H1 (cell line): ENCODE data around the gene TMEM63A. TPM values are rescaled to one million over a fixed set of nuclear protein-coding genes. Genes with fewer than 3 reads are reported as not detected.

ENCODE experiments used
- CTCF ChIA-PET: fragments of 300-600 bp; sonication (Branson Sonifier 250); formaldehyde crosslinking; loops from one replicate; lab custom pipeline; 2021; ENCODE audit not compliant: partially characterized antibody; lab: Charles Lee
- POLR2A ChIA-PET: fragments of 300-600 bp; sonication (Branson Sonifier 250); formaldehyde crosslinking; loops from one replicate; lab custom pipeline; 2021; ENCODE audit warnings: inconsistent platforms; ENCODE audit not compliant: partially characterized antibody; lab: Charles Lee
- DNase-seq, 2 experiments: peaks; one replicate each; pipeline versions ENCODE4 v3.0.0 to v3.0.0-alpha.2; 2010 to 2022; ENCODE audit warnings: low spot score in 2 of 2, low read depth in 1 of 2, mixed read lengths in 1 of 2
- FAIRE-seq: peaks from 2 replicates; lab custom pipeline; 2011; peaks lifted over from hg19 to GRCh38; lab: Jason Lieb, UNC
- H2AFZ ChIP-seq: 2 replicates; pipeline ENCODE4 v1.8.1; 2012; ENCODE audit warnings: low read length, inconsistent platforms
- H2AK5ac ChIP-seq: 2 replicates; pipeline ENCODE4 v1.6.1; 2013; ENCODE audit warnings: low read depth, low read length
- H2BK120ac ChIP-seq: replicated peaks from 2 replicates; pipeline ENCODE3; 2013; ENCODE audit warnings: low read depth, low read length, inconsistent platforms
- H2BK12ac ChIP-seq: 2 replicates; pipeline ENCODE4 v1.6.1; 2013; ENCODE audit warnings: low read depth, low read length
- H2BK15ac ChIP-seq: 2 replicates; pipeline ENCODE4 v1.6.1; 2013; ENCODE audit warnings: low read length
- H2BK20ac ChIP-seq: 2 replicates; pipeline ENCODE4 v1.6.1; 2013; ENCODE audit warnings: low read length
- H2BK5ac ChIP-seq: 2 replicates; pipeline ENCODE4 v1.6.1; 2013; ENCODE audit warnings: low read depth, low read length
- H3K14ac ChIP-seq: 2 replicates; pipeline ENCODE4 v1.6.1; 2013; ENCODE audit warnings: inconsistent platforms; ENCODE audit not compliant: insufficient read length
- H3K18ac ChIP-seq: 2 replicates; pipeline ENCODE4 v1.6.1; 2013; ENCODE audit warnings: low read length; ENCODE audit errors: extremely low read depth
- H3K23ac ChIP-seq: 2 replicates; pipeline ENCODE4 v1.6.1; 2013; ENCODE audit warnings: inconsistent platforms; ENCODE audit not compliant: insufficient read length
- H3K23me2 ChIP-seq: 2 replicates; pipeline ENCODE4 v1.6.1; 2013; ENCODE audit warnings: low read depth, low read length
- H3K27ac ChIP-seq: 2 replicates; pipeline ENCODE4 v1.6.1; 2011; ENCODE audit warnings: low read depth, low read length, inconsistent platforms
- H3K27me3 ChIP-seq, 4 experiments: replicated peaks in 1 of 4; 1 replicate in 1 of 4; 2 replicates in 3 of 4; pipeline versions ENCODE4 v1.6.1 to v1.8.1; 2011 to 2013; ENCODE audit warnings: low read length in 3 of 4, mild to moderate bottlenecking in 3 of 4, inconsistent platforms in 2 of 4, mixed read lengths in 2 of 4, moderate library complexity in 1 of 4; ENCODE audit not compliant: control insufficient read depth in 3 of 4, insufficient read depth in 3 of 4; ENCODE audit errors: extremely low read depth in 1 of 4
- H3K36me3 ChIP-seq, 4 experiments: 2 replicates each; pipeline versions ENCODE4 v1.6.1 to v1.8.1; 2011 to 2013; ENCODE audit warnings: mild to moderate bottlenecking in 4 of 4, low read length in 3 of 4, moderate library complexity in 2 of 4, control low read depth in 1 of 4, inconsistent platforms in 1 of 4; ENCODE audit not compliant: insufficient read depth in 4 of 4, control insufficient read depth in 2 of 4
- H3K4ac ChIP-seq: replicated peaks from 2 replicates; pipeline ENCODE3; 2013; ENCODE audit warnings: low read length, low read depth, mixed read lengths, inconsistent platforms; ENCODE audit not compliant: insufficient read length
- H3K4me1 ChIP-seq, 4 experiments: replicated peaks in 1 of 4; 1 replicate in 1 of 4; 2 replicates in 3 of 4; pipeline versions ENCODE4 v1.6.1 to v1.8.1; 2011 to 2013; ENCODE audit warnings: low read length in 3 of 4, inconsistent platforms in 2 of 4, mixed read lengths in 1 of 4; ENCODE audit not compliant: insufficient read depth in 4 of 4, control insufficient read depth in 3 of 4
- H3K4me2 ChIP-seq, 2 experiments: 2 replicates each; pipeline versions ENCODE4 v1.6.1 to v1.8.1; 2011 to 2013; ENCODE audit warnings: low read depth in 2 of 2, low read length in 2 of 2, control low read depth in 1 of 2, inconsistent platforms in 1 of 2, mild to moderate bottlenecking in 1 of 2; ENCODE audit not compliant: insufficient read depth in 1 of 2
- H3K4me3 ChIP-seq, 4 experiments: fragments of 200-600, 300-600 bp in 1 of 4; sonication (generic), shearing (Covaris generic), sonication (Bioruptor Twin) in 1 of 4; 2 replicates each; pipeline versions ENCODE4 v1.5.1 to v1.8.1; 2011 to 2016; ENCODE audit warnings: low read length in 4 of 4, low read depth in 3 of 4, control low read depth in 2 of 4, inconsistent platforms in 2 of 4, mild to moderate bottlenecking in 2 of 4, mixed read lengths in 1 of 4, moderate library complexity in 1 of 4; ENCODE audit not compliant: insufficient read depth in 2 of 4; ENCODE audit errors: extremely low read depth in 1 of 4
- H3K56ac ChIP-seq: replicated peaks from 2 replicates; pipeline ENCODE3; 2013; ENCODE audit warnings: low read depth, mild to moderate bottlenecking, mixed read lengths, low read length, inconsistent platforms; ENCODE audit not compliant: insufficient read length
- H3K79me1 ChIP-seq: 2 replicates; pipeline ENCODE4 v1.6.1; 2013; ENCODE audit warnings: low read depth, low read length, control low read depth
- H3K79me2 ChIP-seq, 2 experiments: 2 replicates each; pipeline versions ENCODE4 v1.6.1 to v1.8.1; 2012 to 2013; ENCODE audit warnings: low read length in 2 of 2, mild to moderate bottlenecking in 2 of 2, inconsistent platforms in 1 of 2; ENCODE audit not compliant: insufficient read depth in 2 of 2, control insufficient read depth in 1 of 2
- H3K9ac ChIP-seq, 4 experiments: replicated peaks in 1 of 4; 1 replicate in 1 of 4; 2 replicates in 3 of 4; pipeline versions ENCODE4 v1.6.1 to v1.8.1; 2011 to 2013; ENCODE audit warnings: low read depth in 3 of 4, low read length in 3 of 4, control low read depth in 2 of 4, mild to moderate bottlenecking in 2 of 4, moderate library complexity in 2 of 4, inconsistent platforms in 1 of 4; ENCODE audit errors: extremely low read depth in 1 of 4
- H3K9me3 ChIP-seq, 2 experiments: 2 replicates each; pipeline versions ENCODE4 v1.6.1 to v1.8.1; 2012 to 2013; ENCODE audit warnings: mild to moderate bottlenecking in 2 of 2, moderate library complexity in 2 of 2, control low read depth in 1 of 2, inconsistent platforms in 1 of 2, low read depth in 1 of 2, low read length in 1 of 2, mixed read lengths in 1 of 2; ENCODE audit not compliant: insufficient read depth in 2 of 2
- H4K20me1 ChIP-seq, 2 experiments: replicated peaks in 1 of 2; 2 replicates each; pipeline versions ENCODE3 to v1.8.1; 2011 to 2013; ENCODE audit warnings: inconsistent platforms in 2 of 2, low read length in 2 of 2, mild to moderate bottlenecking in 1 of 2; ENCODE audit not compliant: insufficient read depth in 2 of 2, control insufficient read depth in 1 of 2
- H4K5ac ChIP-seq: 2 replicates; pipeline ENCODE4 v1.6.1; 2013; ENCODE audit warnings: low read length, low read depth, mixed read lengths, inconsistent platforms; ENCODE audit not compliant: insufficient read length
- H4K8ac ChIP-seq: 2 replicates; pipeline ENCODE4 v1.8.0; 2013; ENCODE audit warnings: mild to moderate bottlenecking, moderate library complexity, low read length, inconsistent platforms; ENCODE audit not compliant: insufficient read depth; ENCODE audit errors: extremely low read depth
- H4K91ac ChIP-seq: replicated peaks from 2 replicates; pipeline ENCODE3; 2013; ENCODE audit warnings: low read length, mixed read lengths, inconsistent platforms; ENCODE audit not compliant: insufficient read length
- JUND ChIP-seq: IDR thresholded peaks from 2 replicates; pipeline ENCODE4 v1.6.1; 2011; ENCODE audit warnings: mild to moderate bottlenecking, improper control_type of control experiment, low read length
- KDM5A ChIP-seq: fragments of 200-600 bp; IDR thresholded peaks from 2 replicates; pipeline ENCODE4 v1.7.1; 2012; ENCODE audit warnings: mild to moderate bottlenecking, low read length, inconsistent platforms, mixed read lengths
- MAFK ChIP-seq: IDR thresholded peaks from 2 replicates; pipeline ENCODE4 v1.6.1; 2012; ENCODE audit warnings: low read depth, mild to moderate bottlenecking, improper control_type of control experiment, low read length
- TCF12 ChIP-seq: IDR thresholded peaks from 2 replicates; pipeline ENCODE4 v1.6.1; 2011; ENCODE audit warnings: low read depth, mild to moderate bottlenecking, low read length
- WGBS, 2 experiments: shearing (Covaris generic) in 1 of 2; methylation state at CpG; one replicate each; pipeline versions ENCODE4 v1.1.6 to v1.1.7; 2013 to 2015; ENCODE audit warnings: low lambda C conversion rate in 2 of 2, mixed read lengths in 2 of 2, inconsistent platforms in 1 of 2, low coverage in 1 of 2, missing lambda C conversion rate in 1 of 2; ENCODE audit not compliant: insufficient replicate concordance in 2 of 2, insufficient coverage in 1 of 2, insufficient read length in 1 of 2; ENCODE audit errors: extremely low coverage in 1 of 2, missing lambda C conversion rate in 1 of 2; 5-methylcytosine and 5-hydroxymethylcytosine counted together
- polyA plus RNA-seq, 7 experiments: library from polyadenylated mRNA; depleted of rRNA in 3 of 7; stranded (reverse) in 5 of 7; unstranded in 2 of 7; fragments of >200 nt in 5 of 7; fragments of 200-250 nt in 2 of 7; gene quantifications; 1 replicate in 5 of 7; 2 replicates in 1 of 7; 4 replicates in 1 of 7; pipeline versions ENCODE4 v1.2.1 to v1.2.3, GENCODE V29; 2011 to 2013; ENCODE audit warnings: missing spikeins in 2 of 7, mixed read lengths in 2 of 7
- total RNA-seq: library from RNA; stranded (reverse); fragmentation: NEBNext Ultra II Directional; extraction: Animal tissue kit (Norgen Biotek cat#: 25700); gene quantifications from 2 replicates; pipeline ENCODE4 v1.2.1, GENCODE V29; 2021

The TMEM63A gene
- total and polyA plus RNA-seq, 2 of the 8 experiments (the other 6 are each of a cell fraction or from before 2014, with no cell fraction given): 26.1 to 55.4 TPM

DNA sequence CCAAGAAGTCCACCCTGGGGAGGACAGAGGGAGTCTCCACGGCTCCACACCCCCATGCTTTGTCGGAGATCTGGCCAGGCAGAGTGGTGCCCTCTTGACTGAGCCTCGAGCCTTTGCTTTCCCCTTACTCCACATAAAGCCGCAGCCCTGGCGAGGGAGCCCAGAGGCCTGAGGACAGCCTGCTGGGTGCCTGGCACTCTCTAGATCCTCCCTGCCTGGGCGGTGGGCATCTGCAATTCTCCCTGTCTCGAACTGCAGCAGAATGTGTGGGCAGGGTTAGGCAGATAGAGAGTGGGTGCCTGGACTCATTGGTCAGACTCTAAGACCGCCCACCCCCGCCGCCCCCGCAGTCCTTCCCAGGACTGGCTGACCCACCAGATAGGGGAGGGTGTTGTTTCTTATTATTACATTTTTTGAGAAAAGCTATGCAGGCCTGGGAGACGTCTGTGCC, 58.3 kb downstream of the TMEM63A start:
- Histone ChIP-seq H2BK15ac (no peak overlapping the region), H3K18ac (0 out of 2 replicates have a peak overlapping the region, but pooled peaks have one; percentile 57), H2BK5ac (0 out of 2 replicates have a peak overlapping the region, but pooled peaks have one; percentile 16), H2BK20ac (no peak overlapping the region), H3K36me3 (peaks cover 0 to under 1% (median 0%) of the 10 kb centered on the region in 4 experiments; a peak in 2 of 8 replicates), H2BK120ac (no peak overlapping the region), H4K20me1 (peaks cover 2 to 9% of the 10 kb centered on the region in 2 experiments), H2BK12ac (no peak overlapping the region), H2AFZ (no peak overlapping the region), H3K56ac (no peak overlapping the region), H3K23ac (no peak overlapping the region), H4K5ac (no peak overlapping the region), H3K79me2 (peaks cover 0 to 6% of the 10 kb centered on the region in 2 experiments; a peak in 1 of 4 replicates), H3K14ac (no peak overlapping the region), H4K8ac (no peak overlapping the region), H3K9ac (no peak overlapping the region), H3K27me3 (no peaks in the 10 kb centered on the region), H3K4ac (no peak overlapping the region), H3K27ac (peak overlapping the region; percentile 34; the same call in 1 of the 2 replicates), H3K4me1 (peaks cover 6 to 17% (median 11%) of the 10 kb centered on the region in 4 experiments; a peak in 6 of 7 replicates), H3K4me3 (no peak overlapping the region; a peak in 1 of 8 replicates), H3K9me3 (no peaks in the 10 kb centered on the region), H4K91ac (no peak overlapping the region), H2AK5ac (no peak overlapping the region), H3K79me1 (peaks cover 12% of the 10 kb centered on the region; the same call in 1 of the 2 replicates), H3K23me2 (no peaks in the 10 kb centered on the region), H3K4me2 (0 out of 4 replicates have a peak overlapping the region, but pooled peaks have one; percentile 7 to 29)
- CTCF ChIA-PET: interaction anchor here (0.7 to 4.7 kb wide), 13 partner anchors 8 to 349 kb away, joined by 3 to 46 read pairs (median 4); partner anchors contain the start of genes EPHX1 and SRP9
- 79% methylated on average over 12 of the region's 12 CpGs; no CpG with 5 or more reads in 1 of the 2 experiments for WGBS, 2 experiments
- TF ChIP-seq MAFK: no peak
- no peak for TF ChIP-seq KDM5A
- TF ChIP-seq TCF12: no peak
- TF ChIP-seq JUND: no peak
- POLR2A ChIA-PET: interaction anchor here (0.7 to 1.3 kb wide), 6 partner anchors 11 to 53 kb away, joined by 3 to 5 read pairs (median 3); partner anchors contain the start of genes EPHX1 and SRP9
- FAIRE-seq (no peak), DNase-seq (no peak)
